SU-DHL-6 (cell line): ENCODE results near the gene GNAI2.

ENCODE experiments used
- H2AFZ ChIP-seq: fragments of 200-600 bp; sonication (generic); 2 replicates; pipeline ENCODE4 v1.6.1; 2014; ENCODE audit warnings: low read depth, mild to moderate bottlenecking, moderate library complexity, mixed read lengths, antibody characterized with exemption, low read length; ENCODE audit not compliant: severe bottlenecking
- H3F3A ChIP-seq: fragments of 200-600 bp; shearing (Covaris generic); 2 replicates; pipeline ENCODE4 v1.6.0; 2016; ENCODE audit warnings: antibody characterized with exemption, mild to moderate bottlenecking; ENCODE audit not compliant: insufficient read depth
- H3K27ac ChIP-seq: fragments of 200-600 bp; sonication (generic); 2 replicates; pipeline ENCODE4 v1.5.1; 2016; ENCODE audit warnings: low read depth, mild to moderate bottlenecking, low read length, moderate library complexity, mixed read lengths
- H3K27me3 ChIP-seq: fragments of 200-600 bp; sonication (generic), shearing (Covaris generic); 2 replicates; pipeline ENCODE4 v1.6.0; 2014; ENCODE audit warnings: mild to moderate bottlenecking, low read length
- H3K36me3 ChIP-seq: fragments of 200-600 bp; sonication (generic); 2 replicates; pipeline ENCODE4 v1.6.1; 2014; ENCODE audit warnings: mild to moderate bottlenecking, low read length, mixed read lengths
- H3K4me2 ChIP-seq: fragments of 300-600, 200-600 bp; shearing (Covaris generic), sonication (generic); 2 replicates; pipeline ENCODE4 v1.6.0; 2014; ENCODE audit warnings: low read length, low read depth, mild to moderate bottlenecking; ENCODE audit not compliant: poor library complexity, severe bottlenecking
- H3K4me3 ChIP-seq: fragments of 200-600 bp; sonication (generic); 2 replicates; pipeline ENCODE4 v1.5.1; 2014; ENCODE audit warnings: antibody characterized with exemption, low read length, mild to moderate bottlenecking, mixed read lengths; ENCODE audit not compliant: insufficient read depth, poor library complexity, severe bottlenecking
- H3K79me2 ChIP-seq: fragments of 200-600 bp; sonication (generic); 2 replicates; pipeline ENCODE4 v1.6.1; 2014; ENCODE audit warnings: mild to moderate bottlenecking, low read length, moderate library complexity; ENCODE audit not compliant: insufficient read depth
- H3K9ac ChIP-seq: fragments of 200-600 bp; sonication (generic); 2 replicates; pipeline ENCODE4 v1.7.0; 2014; ENCODE audit warnings: mild to moderate bottlenecking, low read length
- H3K9me2 ChIP-seq: fragments of 200-600 bp; sonication (generic); replicated peaks from 2 replicates; pipeline ENCODE4 v1.6.1; 2014; ENCODE audit warnings: low read length; ENCODE audit not compliant: insufficient read depth
- H3K9me3 ChIP-seq: fragments of 200-600 bp; sonication (generic); 2 replicates; pipeline ENCODE4 v1.6.1; 2014; ENCODE audit warnings: low read length, mixed read lengths; ENCODE audit not compliant: insufficient read depth
- H4K20me1 ChIP-seq: fragments of 200-600 bp; sonication (generic); 2 replicates; pipeline ENCODE4 v1.6.1; 2014; ENCODE audit warnings: low read depth, mild to moderate bottlenecking, antibody characterized with exemption, low read length, moderate library complexity, mixed read lengths
- CTCF ChIP-seq: fragments of 200-600 bp; sonication (generic); IDR thresholded peaks from one replicate; pipeline ENCODE4 v1.5.1; 2017; ENCODE audit warnings: antibody characterized with exemption, mild to moderate bottlenecking, low read length, moderate library complexity; ENCODE audit not compliant: insufficient read depth, poor library complexity, severe bottlenecking
- EZH2phosphoT487 ChIP-seq: fragments of 200-600 bp; sonication (generic), shearing (Covaris generic); conservative IDR thresholded peaks from 2 replicates; pipeline ENCODE4 v1.6.1; 2018; ENCODE audit warnings: mild to moderate bottlenecking, antibody characterized with exemption, low read length, moderate library complexity, mixed read lengths

The GNAI2 gene

GRCh38 chr3:50264964-50265485, 29.0 kb downstream of the GNAI2 start:
- Histone ChIP-seq H2AFZ (no peak overlapping the region), H3K4me2 (no peak overlapping the region), H3K9me2 (no peaks in the 10 kb centered on the region), H3K9me3 (no peaks in the 10 kb centered on the region), H3K27ac (no peak overlapping the region), H3F3A (no peaks in the 10 kb centered on the region), H3K36me3 (no peaks in the 10 kb centered on the region), H3K4me3 (no peak overlapping the region), H3K9ac (no peak overlapping the region), H3K79me2 (no peaks in the 10 kb centered on the region), H4K20me1 (no peaks in the 10 kb centered on the region), H3K27me3 (no peaks in the 10 kb centered on the region)
- no peak for TF ChIP-seq EZH2phosphoT487
- no peak for TF ChIP-seq CTCF

- Histone ChIP-seq H4K20me1 (no peaks in the 10 kb centered on the region), H3K27ac (no peak overlapping the region), H3K9ac (no peak overlapping the region)
Measured at GRCh38 chr3:50265571-50265970, 29.6 kb downstream of the GNAI2 start.

GRCh38 chr3:50266017-50266416, 30.0 kb downstream of the GNAI2 start:
- Histone ChIP-seq H4K20me1 (no peaks in the 10 kb centered on the region), H3K36me3 (no peaks in the 10 kb centered on the region), H3K27me3 (no peaks in the 10 kb centered on the region), H3K9me3 (no peaks in the 10 kb centered on the region), H3K4me2 (no peak overlapping the region), H2AFZ (no peak overlapping the region), H3K9ac (no peak overlapping the region), H3K79me2 (no peaks in the 10 kb centered on the region), H3K9me2 (no peaks in the 10 kb centered on the region), H3K27ac (no peak overlapping the region), H3F3A (no peaks in the 10 kb centered on the region), H3K4me3 (no peak overlapping the region)
- TF ChIP-seq EZH2phosphoT487 (no peak), CTCF (no peak)

More at GRCh38 chr3:50265571-50265970, 29.6 kb downstream of the GNAI2 start:
- Histone ChIP-seq H3K4me3 (no peak overlapping the region), H3K27me3 (no peaks in the 10 kb centered on the region), H3K36me3 (no peaks in the 10 kb centered on the region), H2AFZ (no peak overlapping the region), H3K9me3 (no peaks in the 10 kb centered on the region), H3K79me2 (no peaks in the 10 kb centered on the region), H3F3A (no peaks in the 10 kb centered on the region), H3K4me2 (no peak overlapping the region), H3K9me2 (no peaks in the 10 kb centered on the region)
- no peak for TF ChIP-seq EZH2phosphoT487
- TF ChIP-seq CTCF: no peak
